ENCODE measurements around the gene CDH13.

Gene CDH13

DNA sequence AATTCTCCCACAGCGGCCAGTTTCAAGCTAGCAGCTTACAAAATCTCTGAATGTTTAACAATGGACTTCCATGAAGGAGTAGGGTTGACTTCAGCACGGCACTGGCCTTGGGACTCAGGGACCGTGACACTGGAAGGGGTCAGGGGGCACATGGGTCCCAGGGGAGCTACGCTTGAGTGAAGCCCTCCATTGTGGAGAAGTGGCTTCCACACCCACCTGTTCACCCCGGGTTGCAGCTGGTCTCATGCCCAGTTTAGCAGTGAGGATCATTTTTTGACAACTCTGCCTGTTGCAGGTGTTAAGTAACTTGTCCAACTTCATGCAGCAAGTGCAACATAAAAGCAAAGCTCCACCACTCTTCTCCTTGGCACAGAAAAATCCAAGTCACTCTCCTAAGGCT, 510.2 kb downstream of the CDH13 start:
- DNase-seq, result no peak

DNA sequence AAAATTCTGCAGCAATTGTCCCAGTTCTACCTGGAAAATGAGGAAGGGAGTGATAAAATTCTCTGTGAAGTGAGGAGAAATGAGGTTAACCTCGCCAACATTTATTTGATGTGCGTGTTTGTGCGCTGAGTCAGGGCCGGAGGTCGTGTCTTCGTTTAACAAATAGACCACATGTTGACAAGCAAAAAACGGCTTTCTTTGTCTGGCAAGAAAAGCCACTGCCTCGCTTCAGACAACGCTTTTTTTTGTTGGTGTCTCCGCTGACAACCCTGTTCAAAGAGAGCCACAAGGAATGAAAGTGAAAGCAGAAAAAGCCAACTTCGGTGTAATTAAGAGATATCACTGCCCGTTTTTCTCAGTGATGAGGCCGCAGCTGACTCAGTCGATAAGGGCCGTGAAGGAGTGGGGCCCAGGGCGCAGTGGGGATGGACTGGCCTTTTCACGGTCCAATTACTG, 510.6 kb downstream of the CDH13 start:
- DNase-seq, result peak; percentile 36

- DNase-seq, result no peak
These were observed 511.1 kb downstream of the CDH13 start for GRCh38 chr16:83137894-83138293.

DNA sequence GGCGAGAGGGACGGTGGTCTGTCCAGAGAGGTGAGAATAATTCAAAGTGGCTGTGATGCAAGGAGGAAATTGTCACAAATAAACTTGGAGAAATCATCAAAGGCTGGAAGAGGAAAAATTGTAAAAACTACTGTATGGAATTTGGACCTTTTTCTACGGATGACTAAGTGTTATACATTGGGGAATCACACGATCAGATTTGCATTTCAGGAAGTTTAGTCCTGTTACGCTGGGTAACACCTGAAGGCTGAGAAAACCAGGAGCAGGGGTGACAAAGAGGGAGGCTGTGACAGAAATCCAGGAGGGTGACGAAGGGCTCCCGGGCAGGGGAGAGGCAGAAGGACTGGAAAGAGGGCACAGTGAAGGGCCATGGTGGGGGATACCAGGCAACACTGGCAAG, 511.7 kb downstream of the CDH13 start:
- no peak for DNase-seq

DNA sequence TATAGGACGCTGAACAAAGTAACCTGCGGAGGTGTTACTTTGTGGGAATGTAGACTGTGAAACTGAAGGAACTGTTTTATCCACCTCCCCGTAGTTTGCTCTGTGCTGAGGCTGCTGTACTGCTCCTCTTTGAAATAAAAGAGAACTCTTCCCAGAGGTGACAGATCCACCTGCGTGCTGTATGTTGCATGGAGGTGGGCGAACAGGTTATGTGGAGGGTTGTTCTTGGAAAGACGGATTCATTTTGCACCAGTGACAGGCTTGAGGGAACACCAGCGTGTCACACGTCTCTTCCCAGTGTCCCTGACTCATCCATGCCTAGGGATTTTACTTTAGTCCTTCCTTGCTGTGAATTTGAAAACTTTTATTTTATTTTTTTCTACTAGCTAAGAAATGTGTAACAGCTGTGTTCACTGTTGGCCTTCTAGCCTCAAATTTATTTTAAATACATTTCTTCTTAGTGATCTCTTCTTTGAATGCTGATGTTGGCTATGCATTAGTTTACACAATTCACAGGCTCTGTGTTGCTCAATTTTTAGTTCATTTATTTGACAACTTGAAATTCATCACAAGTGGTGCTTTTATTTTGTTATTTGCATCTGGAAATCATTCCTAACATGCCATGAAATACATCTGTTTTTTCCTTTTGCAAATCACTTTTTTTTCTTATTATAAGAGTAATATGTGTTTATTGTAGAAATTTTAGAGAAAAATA, 512.4 kb downstream of the CDH13 start:
- DNase-seq, result no peak

DNA sequence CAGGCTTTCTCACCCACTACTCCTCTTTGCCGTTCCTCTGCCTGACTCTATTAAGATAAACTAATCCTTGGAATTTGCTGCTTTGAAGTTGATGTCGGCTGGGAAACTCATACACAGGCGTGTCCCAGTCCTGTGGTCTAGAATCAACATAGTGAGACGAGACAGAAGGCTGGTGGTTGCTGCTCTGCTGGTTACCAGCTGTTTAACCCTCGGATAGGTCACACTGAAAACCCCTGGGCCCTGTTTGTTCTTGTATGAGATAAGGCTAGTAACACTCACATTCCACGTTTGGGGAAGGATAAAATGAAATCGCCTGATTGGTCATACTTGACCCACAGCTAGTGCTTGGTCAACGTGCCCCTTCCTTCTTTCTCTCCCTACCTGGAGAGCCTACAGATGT, 517.0 kb downstream of the CDH13 start:
- peak; percentile 72 for DNase-seq

- DNase-seq, result no peak
These were observed 518.5 kb downstream of the CDH13 start for GRCh38 chr16:83145297-83145696.

DNA sequence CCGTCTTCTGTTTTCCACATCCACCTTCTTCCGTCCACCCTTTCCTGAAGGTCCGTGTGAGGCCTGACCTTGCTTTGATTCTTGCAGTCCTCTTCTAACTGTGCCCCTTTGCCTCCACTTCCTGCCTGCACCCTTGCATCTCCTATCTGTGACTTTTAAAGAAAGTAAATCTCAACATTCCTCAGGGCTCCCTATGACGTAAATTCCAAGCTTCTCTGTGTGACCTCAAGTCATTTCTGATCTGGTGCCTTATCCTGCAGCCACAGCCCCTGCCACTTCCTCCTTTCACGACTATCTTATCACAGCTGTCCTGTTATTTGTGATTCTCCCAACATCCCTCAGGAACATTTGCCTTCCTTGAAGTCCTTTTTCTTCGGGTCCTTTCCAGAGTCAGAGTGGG, 520.5 kb downstream of the CDH13 start:
- DNase-seq, result no peak

GRCh38 chr16:83158320-83158957, 531.7 kb downstream of the CDH13 start:
- DNase-seq, result no peak

DNA sequence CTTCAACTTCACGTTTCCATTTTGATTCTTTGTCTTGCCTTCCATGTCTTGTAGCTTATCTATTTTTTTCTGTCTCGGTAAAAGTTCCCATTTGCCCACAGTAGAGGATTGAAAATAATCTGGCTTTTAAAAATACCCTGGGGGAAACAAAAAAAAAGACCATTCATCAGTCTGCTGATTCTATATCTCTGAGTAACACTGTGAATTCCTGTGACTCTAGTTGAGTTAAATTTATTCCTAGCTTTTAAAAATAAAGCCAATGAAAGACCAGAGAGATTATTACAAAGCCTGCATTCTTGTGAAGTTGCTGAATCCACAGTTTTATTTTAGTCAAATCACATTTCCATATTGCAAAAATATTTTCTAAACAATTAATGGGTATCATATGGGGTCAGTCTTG, 532.3 kb downstream of the CDH13 start:
- DNase-seq, result no peak

DNA sequence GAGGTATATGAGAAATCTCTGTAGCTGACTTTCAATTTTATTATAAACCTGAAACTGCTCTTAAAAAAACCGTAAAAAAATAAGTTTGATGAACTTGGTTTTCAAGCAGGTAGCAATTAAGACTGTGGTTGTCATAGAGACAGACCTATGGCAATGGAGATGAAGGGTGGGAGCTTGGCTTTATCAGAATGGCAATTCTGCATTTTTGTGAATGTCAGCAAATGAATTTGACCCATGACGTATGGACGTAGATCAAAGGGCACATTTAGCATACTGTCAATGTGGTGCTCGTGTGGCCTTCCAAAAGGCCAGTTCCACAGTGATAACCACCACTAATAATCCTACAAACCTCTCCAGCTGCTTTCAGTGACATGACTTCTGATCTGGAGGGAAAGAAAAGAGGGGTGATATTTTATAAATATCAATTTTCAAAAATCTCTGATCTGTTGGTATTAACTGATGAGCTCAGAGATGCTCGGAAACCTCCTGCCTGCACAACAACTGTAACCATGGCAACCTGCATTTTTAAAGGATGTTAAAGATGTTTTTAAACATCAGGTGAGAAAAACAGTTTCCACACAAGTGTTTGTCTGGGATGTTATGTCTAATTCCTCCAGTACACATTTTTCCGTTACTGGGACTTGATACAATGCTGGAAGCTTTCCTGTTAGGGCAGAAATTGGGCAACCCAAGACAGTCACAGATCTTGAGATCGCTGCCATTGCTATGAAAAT, 533.7 kb downstream of the CDH13 start:
- no peak for DNase-seq

DNA sequence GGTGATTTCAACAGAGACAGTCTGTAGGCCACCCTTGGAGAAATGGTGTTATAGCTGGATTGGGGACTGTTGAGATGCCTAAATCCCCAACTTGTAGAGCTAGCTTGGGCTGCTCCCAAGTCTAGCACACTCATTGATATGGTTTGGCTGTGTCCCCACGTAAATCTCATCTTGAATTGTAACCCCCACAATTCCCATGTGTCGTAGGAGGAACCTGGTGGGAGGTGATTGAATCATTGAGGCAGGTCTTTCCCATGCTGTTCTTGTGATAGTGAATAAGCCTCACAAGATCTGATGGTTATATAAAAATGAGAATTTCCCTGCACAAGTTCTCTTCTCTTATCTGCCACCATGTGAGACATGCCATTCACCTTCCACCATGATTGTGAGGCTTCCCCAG, 536.0 kb downstream of the CDH13 start:
- no peak for DNase-seq

DNA sequence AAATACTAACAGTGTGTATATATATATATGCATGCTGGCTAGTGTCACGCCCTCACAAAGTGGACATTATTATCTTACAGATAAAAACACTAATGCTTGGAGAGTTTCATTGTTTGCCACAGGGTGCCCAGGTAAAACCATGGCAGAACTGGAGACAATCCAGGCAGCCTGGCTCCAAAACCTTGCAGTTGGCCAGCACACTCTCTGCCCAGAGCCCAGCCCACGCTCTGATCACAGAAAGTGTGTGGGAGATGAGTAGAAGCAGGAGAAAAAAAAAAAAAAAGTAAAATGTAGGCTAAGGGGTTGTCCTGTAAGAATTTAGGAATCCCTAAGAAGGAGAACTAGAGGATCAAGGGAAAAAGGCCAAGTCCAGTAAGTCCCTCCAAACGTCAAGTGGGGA, 538.0 kb downstream of the CDH13 start:
- no peak for DNase-seq

- no peak for DNase-seq
These were observed 544.6 kb downstream of the CDH13 start for GRCh38 chr16:83171396-83171795.

DNA sequence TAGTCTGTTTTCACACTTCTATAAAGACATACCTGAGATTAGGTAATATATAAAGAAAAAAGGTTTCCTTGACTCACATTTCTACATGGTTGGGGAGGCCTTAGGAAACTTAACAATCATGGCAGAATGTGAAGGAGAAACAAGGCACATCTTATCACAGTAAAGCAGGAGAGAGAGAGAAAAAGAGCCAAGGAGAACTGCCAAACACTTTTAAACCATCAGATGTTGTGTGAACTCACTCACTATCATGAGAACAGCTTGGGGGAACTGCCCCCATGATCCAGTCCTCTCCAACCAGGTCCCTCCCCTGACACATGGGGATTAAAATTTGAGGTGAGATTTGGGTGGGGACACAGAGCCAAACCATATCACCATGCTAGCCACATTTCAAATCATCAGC, 547.9 kb downstream of the CDH13 start:
- DNase-seq, result no peak

DNA sequence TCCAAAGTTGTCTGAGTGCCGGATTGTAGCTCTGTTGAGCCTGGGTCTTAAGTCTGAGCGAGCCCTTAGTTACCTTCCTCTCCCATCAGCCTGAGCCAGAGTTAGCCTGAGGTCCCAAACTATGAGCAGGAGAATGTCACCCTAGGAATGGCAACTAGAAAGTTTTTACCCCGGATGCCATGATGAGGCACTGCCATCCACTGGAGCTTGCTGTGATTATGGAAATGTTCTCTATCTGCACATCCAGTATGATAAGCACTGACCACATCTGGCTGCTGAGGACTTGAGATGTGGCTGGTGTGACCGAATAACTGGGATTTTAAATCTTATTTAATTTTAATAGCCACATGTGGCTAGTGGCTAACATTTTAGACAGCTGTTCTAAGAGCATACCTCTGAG, 550.0 kb downstream of the CDH13 start:
- DNase-seq, result no peak

GRCh38 chr16:83185902-83186301, 559.1 kb downstream of the CDH13 start:
- DNase-seq, result no peak

- peak; percentile 75 for DNase-seq
These were observed 560.6 kb downstream of the CDH13 start for GRCh38 chr16:83187405-83187804.

- no peak for DNase-seq
These were observed 570.0 kb downstream of the CDH13 start for GRCh38 chr16:83196796-83197195.

DNA sequence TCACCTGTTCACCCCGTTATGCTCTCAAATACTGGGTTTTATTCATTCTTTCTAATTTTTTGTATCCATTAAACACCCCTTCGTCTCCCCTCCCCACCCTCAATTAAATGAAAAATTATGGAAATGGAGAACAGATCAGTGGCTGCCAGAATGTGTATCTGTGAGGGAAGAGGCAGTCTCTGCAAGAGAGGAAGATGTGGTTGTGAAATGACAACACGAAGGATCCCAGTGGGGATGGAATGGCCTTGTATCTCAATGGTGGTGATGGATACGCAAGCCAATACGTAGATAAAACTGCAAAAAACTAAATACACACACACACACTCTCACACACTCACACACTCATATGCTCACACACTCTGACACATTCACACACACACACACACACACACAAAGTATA, 570.7 kb downstream of the CDH13 start:
- no peak for DNase-seq

GRCh38 chr16:83198977-83199376, 572.2 kb downstream of the CDH13 start:
- no peak for DNase-seq

GRCh38 chr16:83200005-83200779, 573.4 kb downstream of the CDH13 start:
- DNase-seq, result no peak

- no peak for DNase-seq
These were observed 575.0 kb downstream of the CDH13 start for GRCh38 chr16:83201748-83202147.

Measured in kidney glomerular epithelial cell (primary cell).